HCT116 (cell line): ENCODE results near the gene LTBR. TPM values are rescaled to one million over a fixed set of nuclear protein-coding genes. Genes with fewer than 3 reads are reported as not detected.

Source experiments
- ATAC-seq: fragments of 200-7000 bp; cut with Tn5 transposase; 2 replicates; pipeline ENCODE4 v1.9.1; 2020; ENCODE audit warnings: mild to moderate bottlenecking, moderate library complexity
- BruUV-seq: library from RNA; stranded (reverse); fragments of 400-500 nt; replicated peaks from 2 replicates; lab custom pipeline; 2021; lab: Mats Ljungman, UMichigan
- CTCF ChIA-PET: fragments of 300-600 bp; sonication (Branson Sonifier 250); formaldehyde crosslinking; loops from one replicate; lab custom pipeline; 2021; ENCODE audit warnings: antibody characterized with exemption; lab: Charles Lee
- POLR2A ChIA-PET: fragments of 300-600, 350-600 bp; sonication (Branson Sonifier 250); formaldehyde crosslinking; loops from one replicate; lab custom pipeline; 2021; ENCODE audit warnings: antibody characterized with exemption; lab: Charles Lee
- RAD21 ChIA-PET, 2 experiments: fragments of 300-600 bp; sonication (Branson Sonifier 250); formaldehyde crosslinking; loops; one replicate each; lab custom pipeline; 2023; ENCODE audit warnings: low total read pairs in 2 of 2; ENCODE audit not compliant: uncharacterized antibody in 2 of 2, unreplicated experiment in 2 of 2, low non-redundant PET in 1 of 2; lab: Charles Lee
- DNase-seq: peaks from one replicate; pipeline ENCODE4 v3.0.0-alpha.2; 2010; ENCODE audit warnings: low read depth, low spot score
- H2AFZ ChIP-seq: fragments of 200-600 bp; shearing (Covaris generic), sonication (generic); 2 replicates; pipeline ENCODE4 v1.6.1; 2017; ENCODE audit warnings: low read depth, mixed run types, mixed read lengths, antibody characterized with exemption, low read length; ENCODE audit not compliant: poor library complexity, severe bottlenecking
- H3K27ac ChIP-seq: 2 replicates; pipeline ENCODE4 v1.5.1; 2012; ENCODE audit warnings: low read depth, low read length
- H3K27me3 ChIP-seq: fragments of 200-600 bp; sonication (generic); 2 replicates; pipeline ENCODE4 v1.6.1; 2016; ENCODE audit warnings: mixed run types, low read length, mixed read lengths; ENCODE audit not compliant: insufficient read depth
- H3K36me3 ChIP-seq, 2 experiments: fragments of 200-500 bp in 1 of 2; fragments of 200-600 bp in 1 of 2; sonication (Bioruptor generic) in 1 of 2; sonication (generic) in 1 of 2; 2 replicates each; pipeline versions ENCODE4 v1.5.1 to v1.6.1; 2014 to 2016; ENCODE audit warnings: low read length in 2 of 2, inconsistent platforms in 1 of 2, mixed read lengths in 1 of 2, mixed run types in 1 of 2; ENCODE audit not compliant: insufficient read depth in 2 of 2, control insufficient read depth in 1 of 2
- H3K4me1 ChIP-seq, 2 experiments: fragments of 200-600 bp in 1 of 2; sonication (generic) in 1 of 2; 2 replicates each; pipeline versions ENCODE4 v1.5.1 to v1.6.1; 2012 to 2017; ENCODE audit warnings: low read length in 2 of 2, inconsistent platforms in 1 of 2, mild to moderate bottlenecking in 1 of 2, mixed read lengths in 1 of 2, mixed run types in 1 of 2, moderate library complexity in 1 of 2; ENCODE audit not compliant: insufficient read depth in 2 of 2, control insufficient read depth in 1 of 2
- H3K4me2 ChIP-seq: fragments of 200-600 bp; sonication (generic); 2 replicates; pipeline ENCODE4 v1.6.1; 2017; ENCODE audit warnings: mixed run types, low read length, mixed read lengths
- H3K4me3 ChIP-seq, 2 experiments: fragments of 200-600 bp in 1 of 2; sonication (generic) in 1 of 2; replicated peaks in 1 of 2; 2 replicates each; pipeline ENCODE4 v1.5.1; 2011 to 2016; ENCODE audit warnings: low read length in 2 of 2, control low read depth in 1 of 2, low read depth in 1 of 2, mild to moderate bottlenecking in 1 of 2, mixed read lengths in 1 of 2, mixed run types in 1 of 2
- H3K79me2 ChIP-seq: fragments of 200-600 bp; sonication (generic); 2 replicates; pipeline ENCODE4 v1.6.1; 2017; ENCODE audit warnings: mild to moderate bottlenecking, mixed run types, low read length, moderate library complexity, mixed read lengths; ENCODE audit not compliant: insufficient read depth
- H3K9ac ChIP-seq: fragments of 200-600 bp; sonication (generic); 2 replicates; pipeline ENCODE4 v1.6.1; 2016; ENCODE audit warnings: low read length, mixed read lengths
- H3K9me2 ChIP-seq: fragments of 200-600 bp; sonication (generic), shearing (Covaris generic); 2 replicates; pipeline ENCODE4 v1.6.1; 2017; ENCODE audit warnings: mixed run types, mild to moderate bottlenecking, moderate library complexity; ENCODE audit not compliant: insufficient read depth
- H3K9me3 ChIP-seq, 2 experiments: fragments of 200-500 bp in 1 of 2; fragments of 200-600 bp in 1 of 2; sonication (Bioruptor generic) in 1 of 2; sonication (generic) in 1 of 2; 2 replicates each; pipeline ENCODE4 v1.6.1; 2014 to 2017; ENCODE audit warnings: low read length in 2 of 2, mixed read lengths in 2 of 2, inconsistent platforms in 1 of 2, low read depth in 1 of 2, mild to moderate bottlenecking in 1 of 2, mixed run types in 1 of 2, moderate library complexity in 1 of 2; ENCODE audit not compliant: control insufficient read depth in 1 of 2, insufficient read depth in 1 of 2
- H4K20me1 ChIP-seq: fragments of 200-600 bp; sonication (generic), shearing (Covaris generic); 2 replicates; pipeline ENCODE4 v1.6.1; 2017; ENCODE audit warnings: mixed run types, mild to moderate bottlenecking, moderate library complexity; ENCODE audit not compliant: insufficient read depth
- POLR2A ChIP-seq: IDR thresholded peaks from 2 replicates; pipeline ENCODE4 v1.7.0; 2011; ENCODE audit warnings: borderline replicate concordance; ENCODE audit not compliant: insufficient read depth, insufficient read length; ENCODE audit errors: extremely low read depth
- POLR2AphosphoS5 ChIP-seq: IDR thresholded peaks from 2 replicates; pipeline ENCODE4 v1.6.1; 2011; ENCODE audit warnings: mild to moderate bottlenecking, low read depth, low read length, moderate library complexity
- RAD21 ChIP-seq: IDR thresholded peaks from 2 replicates; pipeline ENCODE4 v1.6.1; 2012; ENCODE audit warnings: low read depth, mild to moderate bottlenecking
- SIN3A ChIP-seq: IDR thresholded peaks from 2 replicates; pipeline ENCODE4 v1.6.1; 2012; ENCODE audit warnings: low read depth
- SRF ChIP-seq: IDR thresholded peaks from 2 replicates; pipeline ENCODE4 v1.6.1; 2012; ENCODE audit warnings: low read depth
- ZNF274 ChIP-seq: fragments of 200-500 bp; sonication (Bioruptor generic); IDR thresholded peaks from 2 replicates; pipeline ENCODE4 v1.6.1; 2014; ENCODE audit warnings: mild to moderate bottlenecking, low read depth, low read length, inconsistent platforms
- intact Hi-C: fragments of 100-400 bp; cut with micrococcal nuclease; formaldehyde crosslinking; loops from 2 replicates; pipeline ENCODE4 v1.10.0; 2022
- total RNA-seq: library from RNA; stranded (reverse); gene quantifications from one replicate; pipeline ENCODE4 v1.2.1, GENCODE V29; 2021; ENCODE audit not compliant: unreplicated experiment
- TF ChIP-seq, protein P1 (sequence below), 3 experiments: fragments of 200-600 bp in 1 of 3; sonication (generic) in 1 of 3; IDR thresholded peaks in 2 of 3; conservative IDR thresholded peaks in 1 of 3; 2 replicates each; pipeline ENCODE4 v1.5.1; 2012 to 2017; ENCODE audit warnings: low read depth in 2 of 3, low read length in 2 of 3, antibody characterized with exemption in 1 of 3, borderline replicate concordance in 1 of 3, control low read depth in 1 of 3, mild to moderate bottlenecking in 1 of 3, mixed read lengths in 1 of 3, mixed run types in 1 of 3, moderate library complexity in 1 of 3; ENCODE audit not compliant: insufficient read depth in 1 of 3

Gene LTBR
- total RNA-seq, 1 experiment from 2014 or later = 128 TPM

DNA sequence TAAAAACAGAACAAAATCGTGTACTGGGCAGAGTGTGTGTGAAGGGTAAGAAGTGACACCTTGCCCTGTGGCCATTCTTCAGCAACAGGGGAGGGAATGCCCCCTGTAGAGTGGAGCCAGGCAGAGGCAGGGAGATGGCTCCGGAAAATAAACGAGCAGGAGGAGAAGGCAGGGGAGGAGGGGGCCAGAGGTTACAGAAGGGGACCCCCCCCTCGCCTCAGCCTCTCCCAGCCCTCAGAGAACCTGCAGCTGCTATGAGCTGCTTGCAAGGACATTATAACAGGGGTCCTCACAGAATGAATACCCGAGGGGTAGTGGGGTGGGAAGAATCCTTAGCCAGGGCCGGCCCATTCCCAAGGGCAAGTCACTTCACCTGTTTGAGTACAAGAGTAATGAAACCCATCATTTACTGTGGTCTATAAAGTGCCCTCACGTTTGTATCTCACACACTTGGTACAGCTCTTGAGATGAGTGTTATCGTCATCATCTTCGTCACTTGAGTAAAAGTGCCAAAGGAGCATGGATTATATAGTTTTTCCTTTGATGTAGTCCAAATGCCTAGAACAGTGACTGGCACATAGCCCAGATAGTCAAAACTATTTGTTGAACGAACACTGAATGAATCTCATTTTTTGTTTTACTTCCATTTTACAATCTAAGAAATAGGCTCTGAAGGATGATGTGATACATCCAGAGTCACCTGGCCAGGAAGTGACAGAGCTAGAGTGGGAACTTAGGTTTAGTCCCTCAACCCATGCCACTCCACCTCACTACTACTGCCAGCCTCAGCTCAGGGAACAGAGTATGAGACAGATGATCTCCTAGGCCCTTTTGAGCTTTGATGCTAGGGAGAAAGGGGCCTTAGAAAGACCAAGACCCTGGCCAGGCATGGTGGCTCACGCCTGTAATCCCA, 23.1 kb upstream of the LTBR start:
- RAD21 ChIA-PET = no interaction called here
- H4K20me1 ChIP-seq = no peaks in the 10 kb centered on the region
- no peaks in the 10 kb centered on the region for H3K9me3 ChIP-seq
- TF ChIP-seq ZNF274 = no peak
- TF ChIP-seq SRF = no peak
- TF ChIP-seq POLR2A = no peak
- TF ChIP-seq SIN3A = no peak
- TF ChIP-seq, protein P1, sequence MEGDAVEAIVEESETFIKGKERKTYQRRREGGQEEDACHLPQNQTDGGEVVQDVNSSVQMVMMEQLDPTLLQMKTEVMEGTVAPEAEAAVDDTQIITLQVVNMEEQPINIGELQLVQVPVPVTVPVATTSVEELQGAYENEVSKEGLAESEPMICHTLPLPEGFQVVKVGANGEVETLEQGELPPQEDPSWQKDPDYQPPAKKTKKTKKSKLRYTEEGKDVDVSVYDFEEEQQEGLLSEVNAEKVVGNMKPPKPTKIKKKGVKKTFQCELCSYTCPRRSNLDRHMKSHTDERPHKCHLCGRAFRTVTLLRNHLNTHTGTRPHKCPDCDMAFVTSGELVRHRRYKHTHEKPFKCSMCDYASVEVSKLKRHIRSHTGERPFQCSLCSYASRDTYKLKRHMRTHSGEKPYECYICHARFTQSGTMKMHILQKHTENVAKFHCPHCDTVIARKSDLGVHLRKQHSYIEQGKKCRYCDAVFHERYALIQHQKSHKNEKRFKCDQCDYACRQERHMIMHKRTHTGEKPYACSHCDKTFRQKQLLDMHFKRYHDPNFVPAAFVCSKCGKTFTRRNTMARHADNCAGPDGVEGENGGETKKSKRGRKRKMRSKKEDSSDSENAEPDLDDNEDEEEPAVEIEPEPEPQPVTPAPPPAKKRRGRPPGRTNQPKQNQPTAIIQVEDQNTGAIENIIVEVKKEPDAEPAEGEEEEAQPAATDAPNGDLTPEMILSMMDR (IDR thresholded peaks at IDR 0.05 in 2 of 3, conservative IDR thresholded peaks at IDR 0.05 in 1 of 3; ENCODE audit: borderline replicate concordance in 1 of 3, insufficient read depth in 1 of 3, low read depth in 2 of 3, low read length in 2 of 3) = no peak
- POLR2A ChIA-PET = interaction anchor here (1.3 kb wide), 1 partner anchor 24 kb away, joined by 4 read pairs; no protein-coding TSS in a partner anchor
- no peak overlapping the region for H2AFZ ChIP-seq
- peaks cover 43 to 58% of the 10 kb centered on the region in 2 experiments for H3K4me1 ChIP-seq
- H3K27ac ChIP-seq = peak overlapping the region; percentile 99
- no peaks in the 10 kb centered on the region for H3K27me3 ChIP-seq
- no peak overlapping the region for H3K9ac ChIP-seq
- TSS peak; percentile 15 for BruUV-seq
- H3K79me2 ChIP-seq = peaks cover 34% of the 10 kb centered on the region
- CTCF ChIA-PET = no interaction called here
- DNase-seq = no peak
- H3K36me3 ChIP-seq = peaks cover 2 to 15% of the 10 kb centered on the region in 2 experiments; a peak in 2 of 4 replicates
- H3K9me2 ChIP-seq = no peaks in the 10 kb centered on the region
- H3K4me2 ChIP-seq = no peak overlapping the region
- no peak overlapping the region for H3K4me3 ChIP-seq
- ATAC-seq = no peak
- intact Hi-C loops = no loop called here

DNA sequence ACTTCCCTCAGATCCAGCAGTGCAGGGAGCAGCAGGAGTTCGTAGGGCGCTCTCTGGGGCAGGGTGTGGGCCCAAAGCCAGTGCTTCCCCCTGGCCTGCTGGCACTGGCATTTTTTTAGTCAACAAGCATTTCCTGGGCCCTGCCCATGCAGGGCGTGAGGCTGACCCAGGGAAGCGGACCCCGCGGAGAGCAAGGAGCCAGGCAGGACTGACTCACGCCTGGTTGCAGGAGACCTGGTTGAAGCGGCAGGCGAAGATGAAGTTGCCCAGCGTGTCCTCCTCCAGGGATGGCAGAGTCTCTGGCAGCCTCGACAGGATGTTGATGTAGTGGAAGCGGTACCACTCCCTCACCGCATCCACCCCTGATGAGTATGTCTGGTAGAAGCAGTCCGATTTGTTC, 22.1 kb upstream of the LTBR start:
- Histone ChIP-seq H3K36me3 (peaks cover 2 to 15% of the 10 kb centered on the region in 2 experiments; a peak in 2 of 4 replicates), H3K79me2 (peaks cover 43% of the 10 kb centered on the region), H3K9me2 (no peaks in the 10 kb centered on the region), H2AFZ (no peak overlapping the region), H4K20me1 (no peaks in the 10 kb centered on the region), H3K4me3 (no peak overlapping the region), H3K27me3 (no peaks in the 10 kb centered on the region), H3K4me1 (peaks cover 48 to 67% of the 10 kb centered on the region in 2 experiments), H3K9me3 (no peaks in the 10 kb centered on the region), H3K9ac (peak overlapping the region; percentile 85; the same call in 1 of the 2 replicates), H3K4me2 (peak overlapping the region; percentile 98), H3K27ac (peak overlapping the region; percentile 99)
- no peak for TF ChIP-seq POLR2AphosphoS5
- TF ChIP-seq RAD21 = no peak
- POLR2A ChIA-PET = no interaction called here
- RAD21 ChIA-PET = no interaction called here
- CTCF ChIA-PET = no interaction called here
- 0 out of 2 replicates have a peak, but pooled peaks have one; percentile 3 for ATAC-seq
- no peak for DNase-seq
- intact Hi-C loops = no loop called here
- BruUV-seq = no TSS peak
